Liver (tissue), 9 donors: Measurements from ENCODE around the gene VPS26B. TPM values are rescaled to one million over a fixed set of nuclear protein-coding genes. Genes with fewer than 3 reads are reported as not detected.

Source experiments
- DNase-seq: peaks from one replicate; pipeline ENCODE4 v3.0.0-alpha.2; 2017; ENCODE audit warnings: low spot score
- H3K27ac ChIP-seq, 2 donors: one replicate each; pipeline ENCODE4 v1.7.0; 2013; ENCODE audit warnings: inconsistent platforms in 2 of 2, low read length in 2 of 2, control low read depth in 1 of 2, low read depth in 1 of 2, mild to moderate bottlenecking in 1 of 2
- H3K27me3 ChIP-seq, 4 donors: one replicate each; pipeline versions ENCODE4 v1.6.1 to v1.7.0; 2013; ENCODE audit warnings: low read length in 3 of 4, inconsistent platforms in 1 of 4, mild to moderate bottlenecking in 1 of 4, moderate library complexity in 1 of 4; ENCODE audit not compliant: control insufficient read depth in 4 of 4, insufficient read depth in 4 of 4
- H3K36me3 ChIP-seq, 4 donors: one replicate each; pipeline versions ENCODE4 v1.6.1 to v1.7.0; 2013; ENCODE audit warnings: low read length in 3 of 4, mild to moderate bottlenecking in 3 of 4, low read depth in 1 of 4, moderate library complexity in 1 of 4; ENCODE audit not compliant: control insufficient read depth in 4 of 4, insufficient read depth in 3 of 4
- H3K4me1 ChIP-seq, 4 donors: one replicate each; pipeline versions ENCODE4 v1.6.1 to v1.7.0; 2013; ENCODE audit warnings: low read length in 3 of 4, mild to moderate bottlenecking in 3 of 4, moderate library complexity in 1 of 4; ENCODE audit not compliant: control insufficient read depth in 4 of 4, insufficient read depth in 4 of 4
- H3K4me3 ChIP-seq, 3 donors: one replicate each; pipeline versions ENCODE4 v1.6.1 to v1.7.0; 2013; ENCODE audit warnings: low read length in 3 of 3, control low read depth in 1 of 3, low read depth in 1 of 3, mild to moderate bottlenecking in 1 of 3
- H3K9ac ChIP-seq, 2 donors: one replicate each; pipeline ENCODE4 v1.7.0; 2013; ENCODE audit warnings: low read length in 2 of 2, mild to moderate bottlenecking in 2 of 2, moderate library complexity in 2 of 2, control low read depth in 1 of 2, low read depth in 1 of 2
- H3K9me3 ChIP-seq, 4 donors: one replicate each; pipeline versions ENCODE4 v1.6.1 to v1.7.0; 2013; ENCODE audit warnings: low read length in 3 of 4; ENCODE audit not compliant: control insufficient read depth in 4 of 4
- EGR1 ChIP-seq, 2 donors: IDR thresholded peaks; 2 replicates each; pipeline ENCODE4 v1.6.1; 2016 to 2018; ENCODE audit warnings: antibody characterized with exemption in 2 of 2, low read depth in 2 of 2
- FOXA1 ChIP-seq: IDR thresholded peaks from 2 replicates; pipeline ENCODE4 v1.6.1; 2016; ENCODE audit warnings: antibody characterized with exemption
- FOXA2 ChIP-seq: IDR thresholded peaks from 2 replicates; pipeline ENCODE4 v1.6.1; 2016; ENCODE audit warnings: antibody characterized with exemption
- GABPA ChIP-seq, 2 donors: IDR thresholded peaks in 1 of 2; conservative IDR thresholded peaks in 1 of 2; 2 replicates each; pipeline ENCODE4 v1.6.1; 2016; ENCODE audit warnings: antibody characterized with exemption in 2 of 2, mild to moderate bottlenecking in 1 of 2, moderate library complexity in 1 of 2
- HNF4A ChIP-seq, 2 donors: conservative IDR thresholded peaks; 2 replicates each; pipeline ENCODE4 v1.6.1; 2016; ENCODE audit warnings: antibody characterized with exemption in 2 of 2, mild to moderate bottlenecking in 2 of 2
- HNF4G ChIP-seq: IDR thresholded peaks from 2 replicates; pipeline ENCODE4 v1.6.1; 2016; ENCODE audit warnings: antibody characterized with exemption
- JUND ChIP-seq, 2 donors: IDR thresholded peaks; 2 replicates each; pipeline ENCODE4 v1.6.1; 2016; ENCODE audit warnings: antibody characterized with exemption in 2 of 2
- NR2F2 ChIP-seq: IDR thresholded peaks from 2 replicates; pipeline ENCODE4 v1.6.1; 2016; ENCODE audit warnings: antibody characterized with exemption
- RAD21 ChIP-seq, 2 donors: IDR thresholded peaks; 2 replicates each; pipeline ENCODE4 v1.6.1; 2016; ENCODE audit warnings: antibody characterized with exemption in 2 of 2, mild to moderate bottlenecking in 2 of 2
- RXRA ChIP-seq, 2 donors: IDR thresholded peaks; 2 replicates each; pipeline ENCODE4 v1.6.1; 2017 to 2018; ENCODE audit warnings: antibody characterized with exemption in 2 of 2, mild to moderate bottlenecking in 1 of 2
- SP1 ChIP-seq: IDR thresholded peaks from 2 replicates; pipeline ENCODE4 v1.6.1; 2018; ENCODE audit warnings: antibody characterized with exemption, mild to moderate bottlenecking
- TAF1 ChIP-seq: conservative IDR thresholded peaks from 2 replicates; pipeline ENCODE4 v1.6.1; 2016; ENCODE audit warnings: antibody characterized with exemption, mild to moderate bottlenecking
- WGBS: extraction: QIAGEN DNeasy Blood & Tissue Kit; methylation state at CpG from one replicate; pipeline ENCODE4 v1.1.7; 2013; 5-methylcytosine and 5-hydroxymethylcytosine counted together
- polyA plus RNA-seq, 2 donors: library from polyadenylated mRNA; stranded (reverse) in 1 of 2; unstranded in 1 of 2; fragments of 200-250 nt in 1 of 2; fragments of >200 nt in 1 of 2; fragmentation: Nextera tagmentation in 1 of 2; extraction: Ambion mirVana in 1 of 2; gene quantifications; one replicate each; pipeline versions ENCODE4 v1.2.1 to v1.2.3, GENCODE V29; 2013 to 2015
- total RNA-seq, 2 donors: library from RNA; depleted of rRNA; stranded (reverse); fragments of >200 nt; gene quantifications; one replicate each; pipeline ENCODE4 v1.2.3, GENCODE V29; 2014
- TF ChIP-seq, protein P1 (sequence below): IDR thresholded peaks from 2 replicates; pipeline ENCODE4 v1.6.1; 2016; ENCODE audit warnings: antibody characterized with exemption
- TF ChIP-seq, protein P2 (sequence below): IDR thresholded peaks from 2 replicates; pipeline ENCODE4 v1.6.1; 2016; ENCODE audit warnings: antibody characterized with exemption
- TF ChIP-seq, protein P3 (sequence below): IDR thresholded peaks from 2 replicates; pipeline ENCODE4 v1.6.1; 2016; ENCODE audit warnings: antibody characterized with exemption, mild to moderate bottlenecking
- TF ChIP-seq, protein P4 (sequence below): IDR thresholded peaks from 2 replicates; pipeline ENCODE4 v1.6.1; 2016; ENCODE audit warnings: antibody characterized with exemption
- donor health status: healthy.
- donor health status: healthy.
- donor health status: healthy.
- donor health status: healthy.
- donor health status: healthy.

VPS26B gene
- total and polyA plus RNA-seq, 4 donors = 12.6 to 35.0 (median 20.2) TPM

DNA sequence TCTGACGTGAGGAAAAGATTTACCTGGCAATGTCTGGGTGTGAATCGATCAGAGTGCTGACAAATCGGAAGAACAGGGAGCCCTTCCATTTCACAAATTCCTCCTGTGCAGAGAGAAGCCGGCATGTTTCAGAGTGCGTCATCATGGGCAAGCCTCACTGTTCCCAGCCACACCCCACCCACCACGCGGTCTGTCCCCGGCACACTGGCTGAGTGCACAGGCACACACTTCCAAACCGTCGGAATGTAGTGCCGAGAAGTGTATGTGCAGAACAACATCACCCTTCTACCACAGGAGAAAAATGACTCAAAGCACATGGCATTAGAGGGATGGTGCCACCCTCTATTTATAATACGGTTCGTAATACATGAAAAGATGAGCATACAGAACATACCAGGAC lies 48.2 kb upstream of the VPS26B start:
- H3K36me3 ChIP-seq = peaks cover 3 to 46% (median 35%) of the 10 kb centered on the region in 4 donors
- no peaks in the 10 kb centered on the region for H3K4me1 ChIP-seq
- H3K9ac ChIP-seq = no peak overlapping the region
- H3K4me3 ChIP-seq = no peak overlapping the region
- H3K27me3 ChIP-seq = no peaks in the 10 kb centered on the region
- no peak overlapping the region for H3K27ac ChIP-seq
- TF ChIP-seq SP1 (no peak), JUND (IDR thresholded peaks at IDR 0.05) (no peak), FOXA2 (no peak), FOXA1 (no peak), HNF4A (conservative IDR thresholded peaks at IDR 0.05) (no peak), RXRA (IDR thresholded peaks at IDR 0.05) (no peak), TAF1 (no peak), EGR1 (IDR thresholded peaks at IDR 0.05; ENCODE audit: low read depth in 2 of 2) (no peak), GABPA (IDR thresholded peaks at IDR 0.05 in 1 of 2, conservative IDR thresholded peaks at IDR 0.05 in 1 of 2) (no peak), RAD21 (IDR thresholded peaks at IDR 0.05) (no peak), NR2F2 (no peak), HNF4G (no peak)
- TF ChIP-seq, protein P1, sequence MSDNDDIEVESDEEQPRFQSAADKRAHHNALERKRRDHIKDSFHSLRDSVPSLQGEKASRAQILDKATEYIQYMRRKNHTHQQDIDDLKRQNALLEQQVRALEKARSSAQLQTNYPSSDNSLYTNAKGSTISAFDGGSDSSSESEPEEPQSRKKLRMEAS = no peak
- H3K9me3 ChIP-seq = no peaks in the 10 kb centered on the region
- 96% methylated on average over 13 of the region's 13 CpGs for WGBS
- DNase-seq = no peak

DNA sequence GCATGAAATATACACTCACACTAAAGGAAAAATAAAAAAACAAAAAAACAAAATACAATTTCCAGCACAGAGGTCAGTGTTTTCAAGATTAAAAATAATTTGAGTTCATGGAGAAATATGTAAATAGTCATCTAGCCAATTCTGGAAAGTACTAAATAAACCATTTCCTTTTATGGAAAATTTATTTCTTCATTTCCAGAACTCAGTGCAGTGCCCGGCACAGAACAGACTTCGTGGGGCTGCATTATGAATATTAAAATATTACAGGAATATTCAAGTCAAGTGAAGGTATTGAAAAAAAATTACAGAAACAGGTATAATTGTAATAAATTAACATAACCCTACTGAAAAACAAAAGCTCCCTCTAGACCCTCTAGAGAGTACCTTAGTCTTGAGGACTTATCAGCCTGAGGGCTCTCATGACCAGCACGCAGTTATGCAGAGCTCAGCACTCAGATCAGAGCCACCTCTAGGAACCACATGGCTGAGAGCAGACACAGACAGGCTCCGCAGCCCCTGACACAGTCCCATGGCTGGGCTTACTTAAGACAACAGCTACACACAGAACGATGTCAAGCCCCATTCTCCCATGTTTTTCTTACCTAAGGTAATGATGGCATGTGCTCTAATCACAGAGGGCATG lies 46.3 kb upstream of the VPS26B start:
- Histone ChIP-seq H3K9ac (no peak overlapping the region), H3K4me3 (no peak overlapping the region), H3K36me3 (peaks cover 2 to 46% (median 40%) of the 10 kb centered on the region in 4 donors), H3K9me3 (no peaks in the 10 kb centered on the region), H3K4me1 (no peaks in the 10 kb centered on the region), H3K27ac (no peak overlapping the region), H3K27me3 (no peaks in the 10 kb centered on the region)
- TF ChIP-seq NR2F2 (no peak), JUND (IDR thresholded peaks at IDR 0.05) (no peak), SP1 (no peak), EGR1 (IDR thresholded peaks at IDR 0.05; ENCODE audit: low read depth in 2 of 2) (no peak), FOXA1 (no peak), RXRA (IDR thresholded peaks at IDR 0.05) (no peak), HNF4G (no peak), HNF4A (conservative IDR thresholded peaks at IDR 0.05) (no peak), FOXA2 (no peak), RAD21 (IDR thresholded peaks at IDR 0.05) (no peak), GABPA (IDR thresholded peaks at IDR 0.05 in 1 of 2, conservative IDR thresholded peaks at IDR 0.05 in 1 of 2) (no peak)
- TF ChIP-seq, protein P1 = no peak
- TF ChIP-seq, protein P2, sequence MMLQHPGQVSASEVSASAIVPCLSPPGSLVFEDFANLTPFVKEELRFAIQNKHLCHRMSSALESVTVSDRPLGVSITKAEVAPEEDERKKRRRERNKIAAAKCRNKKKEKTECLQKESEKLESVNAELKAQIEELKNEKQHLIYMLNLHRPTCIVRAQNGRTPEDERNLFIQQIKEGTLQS = no peak
- TF ChIP-seq, protein P3, sequence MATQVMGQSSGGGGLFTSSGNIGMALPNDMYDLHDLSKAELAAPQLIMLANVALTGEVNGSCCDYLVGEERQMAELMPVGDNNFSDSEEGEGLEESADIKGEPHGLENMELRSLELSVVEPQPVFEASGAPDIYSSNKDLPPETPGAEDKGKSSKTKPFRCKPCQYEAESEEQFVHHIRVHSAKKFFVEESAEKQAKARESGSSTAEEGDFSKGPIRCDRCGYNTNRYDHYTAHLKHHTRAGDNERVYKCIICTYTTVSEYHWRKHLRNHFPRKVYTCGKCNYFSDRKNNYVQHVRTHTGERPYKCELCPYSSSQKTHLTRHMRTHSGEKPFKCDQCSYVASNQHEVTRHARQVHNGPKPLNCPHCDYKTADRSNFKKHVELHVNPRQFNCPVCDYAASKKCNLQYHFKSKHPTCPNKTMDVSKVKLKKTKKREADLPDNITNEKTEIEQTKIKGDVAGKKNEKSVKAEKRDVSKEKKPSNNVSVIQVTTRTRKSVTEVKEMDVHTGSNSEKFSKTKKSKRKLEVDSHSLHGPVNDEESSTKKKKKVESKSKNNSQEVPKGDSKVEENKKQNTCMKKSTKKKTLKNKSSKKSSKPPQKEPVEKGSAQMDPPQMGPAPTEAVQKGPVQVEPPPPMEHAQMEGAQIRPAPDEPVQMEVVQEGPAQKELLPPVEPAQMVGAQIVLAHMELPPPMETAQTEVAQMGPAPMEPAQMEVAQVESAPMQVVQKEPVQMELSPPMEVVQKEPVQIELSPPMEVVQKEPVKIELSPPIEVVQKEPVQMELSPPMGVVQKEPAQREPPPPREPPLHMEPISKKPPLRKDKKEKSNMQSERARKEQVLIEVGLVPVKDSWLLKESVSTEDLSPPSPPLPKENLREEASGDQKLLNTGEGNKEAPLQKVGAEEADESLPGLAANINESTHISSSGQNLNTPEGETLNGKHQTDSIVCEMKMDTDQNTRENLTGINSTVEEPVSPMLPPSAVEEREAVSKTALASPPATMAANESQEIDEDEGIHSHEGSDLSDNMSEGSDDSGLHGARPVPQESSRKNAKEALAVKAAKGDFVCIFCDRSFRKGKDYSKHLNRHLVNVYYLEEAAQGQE = no peak
- TF ChIP-seq, protein P4, sequence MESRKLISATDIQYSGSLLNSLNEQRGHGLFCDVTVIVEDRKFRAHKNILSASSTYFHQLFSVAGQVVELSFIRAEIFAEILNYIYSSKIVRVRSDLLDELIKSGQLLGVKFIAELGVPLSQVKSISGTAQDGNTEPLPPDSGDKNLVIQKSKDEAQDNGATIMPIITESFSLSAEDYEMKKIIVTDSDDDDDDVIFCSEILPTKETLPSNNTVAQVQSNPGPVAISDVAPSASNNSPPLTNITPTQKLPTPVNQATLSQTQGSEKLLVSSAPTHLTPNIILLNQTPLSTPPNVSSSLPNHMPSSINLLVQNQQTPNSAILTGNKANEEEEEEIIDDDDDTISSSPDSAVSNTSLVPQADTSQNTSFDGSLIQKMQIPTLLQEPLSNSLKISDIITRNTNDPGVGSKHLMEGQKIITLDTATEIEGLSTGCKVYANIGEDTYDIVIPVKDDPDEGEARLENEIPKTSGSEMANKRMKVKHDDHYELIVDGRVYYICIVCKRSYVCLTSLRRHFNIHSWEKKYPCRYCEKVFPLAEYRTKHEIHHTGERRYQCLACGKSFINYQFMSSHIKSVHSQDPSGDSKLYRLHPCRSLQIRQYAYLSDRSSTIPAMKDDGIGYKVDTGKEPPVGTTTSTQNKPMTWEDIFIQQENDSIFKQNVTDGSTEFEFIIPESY = no peak
- no peak for DNase-seq
- 87% methylated on average over 5 of the region's 5 CpGs for WGBS
